ENCODE measurements around the gene ESRRG. TPM values are rescaled to one million over a fixed set of nuclear protein-coding genes. Genes with fewer than 3 reads are reported as not detected.

ESRRG gene
- total RNA-seq, 2 donors from 2014 or later, result not detected

DNA sequence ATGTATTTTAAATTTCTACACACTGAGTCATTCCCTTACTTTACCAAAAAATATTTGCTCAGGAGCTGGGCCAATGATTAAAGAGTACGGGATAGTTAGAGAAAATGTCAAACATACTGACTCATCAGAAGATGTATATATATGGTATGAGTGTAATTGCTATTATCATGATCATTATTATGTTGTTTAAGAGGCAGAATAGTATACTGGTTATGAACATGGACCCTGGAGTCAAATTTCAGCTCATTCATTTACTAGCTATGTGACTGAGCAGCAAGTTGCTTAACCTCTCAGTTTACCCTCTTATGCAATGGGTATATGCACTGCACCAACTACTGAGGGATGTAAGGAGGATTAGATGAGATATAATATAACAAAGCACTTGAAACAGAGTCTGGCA lies 258.7 kb downstream of the ESRRG start:
- ATAC-seq (ENCODE audit: insufficient number of reproducible peaks, low FRiP score, low read depth) (no peak), DNase-seq (ENCODE audit: low spot score) (no peak)
- Histone ChIP-seq H3K36me3 (no peaks in the 10 kb centered on the region), H3K27ac (no peak overlapping the region), H3K4me1 (ENCODE audit: control insufficient read depth in 1 of 2, low read depth in 2 of 2) (no peaks in the 10 kb centered on the region), H3K4me3 (no peak overlapping the region), H3K27me3 (replicated peaks; ENCODE audit: insufficient read depth) (no peaks in the 10 kb centered on the region), H3K9me3 (no peaks in the 10 kb centered on the region)
- TF ChIP-seq, protein P1, sequence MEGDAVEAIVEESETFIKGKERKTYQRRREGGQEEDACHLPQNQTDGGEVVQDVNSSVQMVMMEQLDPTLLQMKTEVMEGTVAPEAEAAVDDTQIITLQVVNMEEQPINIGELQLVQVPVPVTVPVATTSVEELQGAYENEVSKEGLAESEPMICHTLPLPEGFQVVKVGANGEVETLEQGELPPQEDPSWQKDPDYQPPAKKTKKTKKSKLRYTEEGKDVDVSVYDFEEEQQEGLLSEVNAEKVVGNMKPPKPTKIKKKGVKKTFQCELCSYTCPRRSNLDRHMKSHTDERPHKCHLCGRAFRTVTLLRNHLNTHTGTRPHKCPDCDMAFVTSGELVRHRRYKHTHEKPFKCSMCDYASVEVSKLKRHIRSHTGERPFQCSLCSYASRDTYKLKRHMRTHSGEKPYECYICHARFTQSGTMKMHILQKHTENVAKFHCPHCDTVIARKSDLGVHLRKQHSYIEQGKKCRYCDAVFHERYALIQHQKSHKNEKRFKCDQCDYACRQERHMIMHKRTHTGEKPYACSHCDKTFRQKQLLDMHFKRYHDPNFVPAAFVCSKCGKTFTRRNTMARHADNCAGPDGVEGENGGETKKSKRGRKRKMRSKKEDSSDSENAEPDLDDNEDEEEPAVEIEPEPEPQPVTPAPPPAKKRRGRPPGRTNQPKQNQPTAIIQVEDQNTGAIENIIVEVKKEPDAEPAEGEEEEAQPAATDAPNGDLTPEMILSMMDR (IDR thresholded peaks at IDR 0.05), result no peak

DNA sequence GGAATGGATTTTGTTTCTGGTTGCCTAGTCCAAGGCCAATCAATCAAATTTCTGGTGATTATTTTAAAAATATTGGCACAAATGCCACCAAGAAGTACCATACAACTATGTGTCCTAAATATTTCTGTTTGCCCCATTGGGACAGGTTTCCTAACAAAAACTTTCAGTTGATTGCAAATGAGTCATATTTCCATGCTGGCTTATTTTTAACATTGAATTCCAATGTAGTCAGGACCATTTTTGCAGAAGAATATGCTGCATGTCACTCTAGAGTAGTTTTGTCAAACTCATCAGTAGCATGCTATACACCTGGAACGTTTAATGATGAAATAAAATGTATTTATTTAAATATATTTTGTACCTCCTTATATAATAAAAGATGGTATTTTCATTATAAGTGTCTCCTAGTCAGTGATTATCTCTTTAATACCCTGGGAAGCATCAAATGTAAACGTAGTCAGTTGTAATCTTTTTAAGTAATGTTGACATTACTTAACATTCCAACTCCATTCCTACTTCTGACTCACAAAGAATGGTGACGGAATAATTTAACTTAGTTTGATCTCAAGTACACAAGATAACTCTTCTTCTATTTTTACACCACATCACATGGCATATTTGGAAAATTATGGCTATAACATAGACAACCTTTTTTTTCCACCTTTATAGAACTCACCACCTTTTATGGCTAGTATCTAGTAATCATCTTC lies 261.0 kb downstream of the ESRRG start:
- Histone ChIP-seq H3K9me3 (no peaks in the 10 kb centered on the region), H3K27me3 (replicated peaks; ENCODE audit: insufficient read depth) (no peaks in the 10 kb centered on the region), H3K27ac (no peak overlapping the region), H3K36me3 (no peaks in the 10 kb centered on the region), H3K4me3 (no peak overlapping the region), H3K4me1 (ENCODE audit: control insufficient read depth in 1 of 2, low read depth in 2 of 2) (no peaks in the 10 kb centered on the region)
- TF ChIP-seq, protein P1 (IDR thresholded peaks at IDR 0.05), result no peak
- DNase-seq (ENCODE audit: low spot score) (no peak), ATAC-seq (ENCODE audit: insufficient number of reproducible peaks, low FRiP score, low read depth) (no peak)

DNA sequence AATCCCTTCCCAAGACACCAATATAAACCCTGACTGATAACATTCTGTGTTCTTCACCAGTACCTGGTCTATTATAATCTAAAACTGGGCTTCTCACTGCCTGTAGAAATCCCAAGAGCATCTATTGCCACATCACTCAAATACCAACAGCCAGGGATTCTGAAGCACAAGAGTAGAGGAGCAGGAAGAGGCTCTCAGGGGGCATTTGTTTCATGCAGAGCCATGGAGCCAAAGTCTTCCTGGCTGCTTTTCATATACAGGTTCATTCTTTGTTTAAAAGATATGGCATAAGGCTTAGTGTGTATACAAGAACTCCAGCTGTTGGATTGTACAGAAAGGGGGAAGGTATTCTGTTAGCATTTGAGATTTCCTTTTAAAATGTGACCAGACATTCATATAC lies 261.8 kb downstream of the ESRRG start:
- ATAC-seq (ENCODE audit: insufficient number of reproducible peaks, low FRiP score, low read depth) (no peak), DNase-seq (ENCODE audit: low spot score) (no peak)
- Histone ChIP-seq H3K36me3 (no peaks in the 10 kb centered on the region), H3K4me3 (no peak overlapping the region), H3K4me1 (ENCODE audit: control insufficient read depth in 1 of 2, low read depth in 2 of 2) (no peaks in the 10 kb centered on the region), H3K27ac (no peak overlapping the region), H3K9me3 (no peaks in the 10 kb centered on the region), H3K27me3 (replicated peaks; ENCODE audit: insufficient read depth) (no peaks in the 10 kb centered on the region)
- TF ChIP-seq, protein P1 (IDR thresholded peaks at IDR 0.05), result no peak

DNA sequence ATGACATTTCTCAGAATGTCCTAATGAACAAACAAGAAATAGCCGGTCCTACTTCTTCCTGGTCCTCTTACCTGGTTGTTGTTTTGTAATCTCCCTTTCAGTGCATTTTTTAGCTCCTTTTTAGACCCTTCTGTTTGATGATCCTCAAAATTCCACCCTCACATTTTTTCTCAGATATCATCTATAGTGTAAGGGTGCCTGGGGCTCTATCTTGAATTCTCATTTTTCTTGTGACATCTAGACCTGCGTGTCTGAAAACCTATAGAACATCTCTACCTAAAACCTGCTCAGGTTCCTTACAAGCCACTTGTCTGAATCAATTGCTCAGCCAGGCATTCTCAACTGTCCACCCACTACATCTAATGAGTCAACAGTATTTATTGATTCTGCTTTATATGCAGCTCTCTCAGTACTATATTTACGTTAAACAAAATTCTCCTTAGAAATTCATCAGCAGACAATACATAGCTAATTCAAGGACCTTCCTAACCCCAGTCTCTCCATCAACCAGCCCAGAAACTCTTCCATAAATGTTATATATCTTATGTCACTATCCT lies 263.5 kb downstream of the ESRRG start:
- DNase-seq (ENCODE audit: low spot score), result no peak
- no peak for ATAC-seq (ENCODE audit: insufficient number of reproducible peaks, low FRiP score, low read depth)

DNA sequence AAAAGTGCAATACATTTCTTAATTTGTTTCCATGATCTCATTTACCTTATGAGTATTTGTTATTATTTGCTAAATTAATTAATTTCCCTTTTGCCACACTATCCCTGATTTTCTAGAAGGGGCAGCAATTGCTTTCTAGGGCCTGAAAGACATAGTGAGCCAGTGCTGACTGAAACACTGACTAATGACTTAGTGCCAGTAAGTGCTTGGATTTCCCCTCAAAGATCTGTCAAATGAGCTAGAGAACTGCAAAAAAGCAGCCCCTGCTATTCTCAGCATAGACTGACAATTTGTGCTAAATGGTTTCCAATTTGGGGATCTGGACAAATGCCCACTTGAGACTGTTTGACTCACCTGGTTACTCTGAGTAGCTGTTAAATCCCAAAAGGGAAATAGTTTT lies 264.4 kb downstream of the ESRRG start:
- Histone ChIP-seq H3K9me3 (no peaks in the 10 kb centered on the region), H3K27me3 (replicated peaks; ENCODE audit: insufficient read depth) (no peaks in the 10 kb centered on the region), H3K36me3 (no peaks in the 10 kb centered on the region), H3K27ac (no peak overlapping the region), H3K4me1 (ENCODE audit: control insufficient read depth in 1 of 2, low read depth in 2 of 2) (no peaks in the 10 kb centered on the region), H3K4me3 (no peak overlapping the region)
- no peak for ATAC-seq (ENCODE audit: insufficient number of reproducible peaks, low FRiP score, low read depth)
- no peak for DNase-seq (ENCODE audit: low spot score)
- TF ChIP-seq, protein P1 (IDR thresholded peaks at IDR 0.05), result no peak

More for the DNA sequence above, 263.5 kb downstream of the ESRRG start:
- Histone ChIP-seq H3K27ac (no peak overlapping the region), H3K36me3 (no peaks in the 10 kb centered on the region), H3K9me3 (no peaks in the 10 kb centered on the region), H3K4me1 (ENCODE audit: control insufficient read depth in 1 of 2, low read depth in 2 of 2) (no peaks in the 10 kb centered on the region), H3K27me3 (replicated peaks; ENCODE audit: insufficient read depth) (no peaks in the 10 kb centered on the region), H3K4me3 (no peak overlapping the region)
- TF ChIP-seq, protein P1 (IDR thresholded peaks at IDR 0.05), result no peak

Measured in thoracic aorta (tissue), 2 donors.